GM23248 (cell line): Measurements from ENCODE around the gene RAB41.

ENCODE experiments used
- EZH2 ChIP-seq: fragments of 200-600 bp; sonication (generic); IDR thresholded peaks from 2 replicates; pipeline ENCODE4 v1.6.1; 2018; ENCODE audit warnings: antibody characterized with exemption, mild to moderate bottlenecking; ENCODE audit not compliant: insufficient read depth, poor library complexity, severe bottlenecking
- EZH2phosphoT487 ChIP-seq: fragments of 200-600 bp; sonication (generic); IDR thresholded peaks from 2 replicates; pipeline ENCODE4 v1.6.1; 2018; ENCODE audit warnings: antibody characterized with exemption, moderate library complexity, mild to moderate bottlenecking, low read depth; ENCODE audit not compliant: insufficient read depth

DNA sequence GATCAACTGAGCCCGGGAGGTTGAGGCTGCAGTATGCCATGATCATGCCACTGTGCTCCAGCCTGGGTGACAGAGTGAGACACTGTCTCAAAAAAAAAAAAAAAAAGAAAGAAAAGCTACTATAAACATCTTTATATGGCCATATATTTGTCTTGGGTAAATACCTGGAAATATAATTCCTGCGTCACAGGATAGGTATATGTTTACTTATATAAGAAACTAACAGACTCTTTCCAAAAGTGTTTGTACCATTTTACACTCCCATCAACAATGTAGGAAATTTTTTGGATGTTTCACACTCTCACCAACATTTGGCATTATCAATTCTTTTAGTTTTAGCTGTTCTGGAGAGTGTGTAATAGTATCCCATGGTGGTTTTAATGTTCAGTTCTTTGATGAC is 34.7 kb upstream of the RAB41 start:
- no peak for TF ChIP-seq EZH2phosphoT487
- no peak for TF ChIP-seq EZH2
